ENCODE data around the gene USP33.
"Not testable (repeated sequence)": the region's sequence is repeated elsewhere in the genome, so short reads cannot be mapped to it uniquely, and the experiment has no call there.

The USP33 gene

DNA sequence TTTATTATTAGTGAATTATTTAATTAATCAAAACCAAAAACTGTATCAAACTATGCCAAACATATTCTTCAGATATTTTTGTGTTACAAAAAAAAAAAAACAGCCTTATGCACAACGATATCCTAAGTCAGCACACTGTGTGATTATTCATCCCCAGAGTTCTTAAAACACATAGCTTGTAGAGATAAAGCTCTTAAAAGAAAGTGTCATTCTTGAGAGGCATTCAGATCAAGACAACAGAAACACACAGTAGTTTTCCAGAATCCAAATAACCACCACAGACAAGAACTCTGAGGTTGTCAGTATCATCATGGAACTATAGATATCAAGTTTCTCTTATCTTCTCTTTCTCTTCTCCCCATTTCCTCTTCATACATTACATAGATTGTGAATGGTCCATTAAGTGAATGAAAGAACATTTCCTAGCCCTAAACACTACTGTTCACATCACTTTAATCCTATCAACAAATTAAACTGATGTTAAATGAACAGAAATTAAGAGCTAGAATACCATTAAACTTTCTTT, 90.7 kb downstream of the USP33 start:
- Histone ChIP-seq H3K4me1 (ENCODE audit: insufficient read depth, low read length) (peaks cover 20% of the 10 kb centered on the region), H3K36me3 (ENCODE audit: insufficient read depth, low read length) (no peaks in the 10 kb centered on the region), H3K27me3 (ENCODE audit: control insufficient read depth in 1 of 2, insufficient read depth in 2 of 2, low read length in 2 of 2) (no peaks in the 10 kb centered on the region), H3K4me3 (ENCODE audit: low read depth in 1 of 2, low read length in 2 of 2) (no peak overlapping the region), H3K9me3 (ENCODE audit: low read length) (no peaks in the 10 kb centered on the region), H3K27ac (ENCODE audit: low read depth, low read length) (no peak overlapping the region), H3K9ac (ENCODE audit: low read length) (no peak overlapping the region)

DNA sequence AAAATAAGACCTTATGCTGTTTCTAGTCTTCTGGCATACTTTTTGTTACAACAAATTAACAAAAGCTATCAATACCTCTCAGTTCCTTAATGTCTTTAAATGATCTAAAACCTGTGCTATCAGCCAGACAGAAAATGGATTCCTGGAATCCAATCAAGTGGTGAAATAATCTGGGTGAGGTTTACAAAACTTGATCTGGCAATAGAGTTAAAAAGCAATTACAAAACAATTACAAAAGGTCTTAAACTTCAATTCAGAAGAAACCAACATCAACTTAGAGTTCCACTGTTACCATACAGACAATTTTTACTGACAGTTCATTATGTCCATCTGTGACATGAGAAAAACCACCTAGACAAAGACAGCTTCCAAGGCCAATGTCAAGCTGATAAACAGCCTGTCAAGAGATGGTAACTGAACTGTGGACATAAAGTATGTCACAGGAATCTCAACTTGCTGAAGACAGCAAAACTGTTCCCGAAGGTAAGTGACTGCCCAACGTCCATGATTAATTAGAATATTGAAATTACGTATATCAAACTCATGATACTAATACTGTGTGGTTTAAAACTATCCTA, 94.6 kb downstream of the USP33 start:
- Histone ChIP-seq H3K4me1 (ENCODE audit: insufficient read depth, low read length) (peaks cover 11% of the 10 kb centered on the region), H3K4me3 (ENCODE audit: low read depth in 1 of 2, low read length in 2 of 2) (no peak overlapping the region), H3K9me3 (ENCODE audit: low read length) (no peaks in the 10 kb centered on the region), H3K27ac (ENCODE audit: low read depth, low read length) (no peak overlapping the region), H3K36me3 (ENCODE audit: insufficient read depth, low read length) (no peaks in the 10 kb centered on the region), H3K27me3 (ENCODE audit: control insufficient read depth in 1 of 2, insufficient read depth in 2 of 2, low read length in 2 of 2) (no peaks in the 10 kb centered on the region), H3K9ac (ENCODE audit: low read length) (no peak overlapping the region)

DNA sequence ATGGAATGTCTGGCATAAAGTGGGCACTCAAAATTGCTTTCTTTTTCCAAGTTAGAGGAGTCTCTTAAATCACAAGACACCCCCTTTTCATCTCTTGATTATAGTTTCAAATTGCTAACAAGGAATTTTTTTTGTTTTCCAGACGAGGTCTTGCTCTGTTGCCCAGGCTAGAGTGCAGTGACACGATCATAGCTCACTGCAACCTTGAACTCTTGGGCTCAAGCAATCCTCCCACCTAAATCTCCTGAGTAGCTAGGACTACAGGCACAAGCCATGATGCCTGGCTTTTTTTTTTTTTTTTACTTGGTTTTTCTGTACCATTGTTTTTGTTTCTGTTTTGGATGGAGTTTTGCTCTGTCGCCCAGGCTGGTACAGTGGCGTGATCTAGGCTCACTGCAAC, 98.0 kb downstream of the USP33 start:
- no peaks in the 10 kb centered on the region for H3K36me3 ChIP-seq (ENCODE audit: insufficient read depth, low read length)
- H3K9me3 ChIP-seq (ENCODE audit: low read length): no peaks in the 10 kb centered on the region
- no peak overlapping the region for H3K9ac ChIP-seq (ENCODE audit: low read length)
- H3K4me1 ChIP-seq (ENCODE audit: insufficient read depth, low read length): peaks cover 6% of the 10 kb centered on the region
- no peak overlapping the region for H3K4me3 ChIP-seq (ENCODE audit: low read depth in 1 of 2, low read length in 2 of 2)
- H3K27me3 ChIP-seq (ENCODE audit: control insufficient read depth in 1 of 2, insufficient read depth in 2 of 2, low read length in 2 of 2): no peaks in the 10 kb centered on the region
- no peak overlapping the region for H3K27ac ChIP-seq (ENCODE audit: low read depth, low read length)

DNA sequence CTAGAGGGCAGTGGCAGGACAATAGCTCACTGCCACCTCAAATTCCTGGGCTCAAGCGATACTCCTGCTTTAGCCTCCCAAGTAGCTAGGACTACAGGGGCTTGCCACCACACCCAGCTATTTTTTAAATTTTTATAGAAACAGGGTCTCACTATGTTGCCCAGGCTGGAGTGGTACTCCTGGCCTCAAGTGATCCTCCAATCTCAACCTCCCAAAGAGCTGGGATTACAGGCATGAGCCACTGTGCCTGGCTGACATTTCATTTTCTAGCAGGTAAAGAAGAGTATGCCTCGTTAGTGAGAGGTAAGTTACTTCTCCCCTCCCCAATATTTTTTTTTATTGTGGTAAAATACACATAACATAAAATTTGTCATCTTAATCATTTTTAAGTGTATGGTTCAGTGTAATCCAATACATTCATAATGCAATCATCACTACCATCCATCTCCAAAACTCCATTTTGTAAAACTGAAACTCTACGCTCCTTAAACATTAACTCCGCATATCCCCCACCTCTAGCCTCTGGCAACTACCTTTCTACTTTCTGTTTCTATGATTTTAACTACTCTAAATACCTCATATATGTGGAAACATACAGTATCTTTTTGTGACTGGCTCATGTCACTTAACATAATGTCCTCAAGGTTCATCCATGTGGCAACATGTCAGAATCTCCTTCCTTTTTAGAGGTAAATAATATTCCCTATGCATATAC, 99.6 kb downstream of the USP33 start:
- Histone ChIP-seq H3K4me3 (ENCODE audit: low read depth in 1 of 2, low read length in 2 of 2) (no peak overlapping the region), H3K27me3 (ENCODE audit: control insufficient read depth in 1 of 2, insufficient read depth in 2 of 2, low read length in 2 of 2) (no peaks in the 10 kb centered on the region), H3K27ac (ENCODE audit: low read depth, low read length) (no peak overlapping the region), H3K9ac (ENCODE audit: low read length) (no peak overlapping the region), H3K9me3 (ENCODE audit: low read length) (no peaks in the 10 kb centered on the region), H3K36me3 (ENCODE audit: insufficient read depth, low read length) (no peaks in the 10 kb centered on the region), H3K4me1 (ENCODE audit: insufficient read depth, low read length) (peaks cover 5% of the 10 kb centered on the region)

DNA sequence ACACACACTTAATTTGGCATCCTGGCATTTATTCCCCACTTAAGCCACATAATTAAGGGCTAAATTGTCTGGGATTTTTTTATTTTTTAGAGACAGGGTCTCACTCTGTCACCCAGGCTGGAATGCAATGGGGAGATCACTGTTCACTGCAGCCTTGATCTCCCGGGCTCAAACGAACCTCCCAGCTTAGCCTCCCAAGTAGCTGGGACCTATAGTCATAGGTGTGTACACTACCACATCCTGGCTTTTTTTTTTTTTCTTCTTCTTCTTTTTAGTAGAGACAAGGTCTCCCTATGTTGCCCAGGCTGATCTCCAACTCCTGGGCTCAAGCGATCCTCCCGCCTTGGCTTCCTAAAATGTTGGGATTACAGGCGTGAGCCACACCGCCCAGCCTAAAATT, 101.4 kb downstream of the USP33 start:
- no peaks in the 10 kb centered on the region for H3K27me3 ChIP-seq (ENCODE audit: control insufficient read depth in 1 of 2, insufficient read depth in 2 of 2, low read length in 2 of 2)
- no peak overlapping the region for H3K4me3 ChIP-seq (ENCODE audit: low read depth in 1 of 2, low read length in 2 of 2)
- no peaks in the 10 kb centered on the region for H3K36me3 ChIP-seq (ENCODE audit: insufficient read depth, low read length)
- H3K4me1 ChIP-seq (ENCODE audit: insufficient read depth, low read length): peaks cover 5% of the 10 kb centered on the region
- H3K27ac ChIP-seq (ENCODE audit: low read depth, low read length): no peak overlapping the region
- H3K9me3 ChIP-seq (ENCODE audit: low read length): no peaks in the 10 kb centered on the region
- H3K9ac ChIP-seq (ENCODE audit: low read length): no peak overlapping the region

DNA sequence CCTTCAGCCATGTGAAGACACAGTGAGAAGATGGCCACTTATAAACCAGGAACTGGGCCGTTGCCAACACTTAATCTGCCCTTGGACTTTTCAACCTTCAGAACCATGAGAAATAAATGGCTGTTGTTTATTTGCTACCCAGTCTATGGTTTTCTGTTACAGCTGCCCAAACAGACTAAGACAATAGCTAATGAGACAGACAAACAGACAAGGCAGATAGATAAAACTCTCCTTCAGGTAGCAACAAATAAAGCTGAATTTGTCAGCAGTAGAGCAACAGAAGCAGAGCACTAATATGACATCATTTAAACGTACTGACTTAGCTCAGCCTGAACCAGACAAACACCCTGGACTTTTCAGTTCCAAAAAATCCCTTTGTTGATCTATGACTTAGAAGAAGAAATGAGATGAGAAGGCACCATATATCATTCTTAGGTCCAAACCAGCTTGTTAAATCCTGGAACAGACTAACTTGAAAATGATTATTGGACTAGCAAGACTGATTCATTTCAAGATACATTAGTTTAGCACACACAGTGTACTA, 104.1 kb downstream of the USP33 start:
- no peak overlapping the region for H3K27ac ChIP-seq (ENCODE audit: low read depth, low read length)
- H3K27me3 ChIP-seq (ENCODE audit: control insufficient read depth in 1 of 2, insufficient read depth in 2 of 2, low read length in 2 of 2): no peaks in the 10 kb centered on the region
- no peak overlapping the region for H3K4me3 ChIP-seq (ENCODE audit: low read depth in 1 of 2, low read length in 2 of 2)
- no peaks in the 10 kb centered on the region for H3K4me1 ChIP-seq (ENCODE audit: insufficient read depth, low read length)
- H3K36me3 ChIP-seq (ENCODE audit: insufficient read depth, low read length): no peaks in the 10 kb centered on the region
- no peaks in the 10 kb centered on the region for H3K9me3 ChIP-seq (ENCODE audit: low read length)
- H3K9ac ChIP-seq (ENCODE audit: low read length): no peak overlapping the region

DNA sequence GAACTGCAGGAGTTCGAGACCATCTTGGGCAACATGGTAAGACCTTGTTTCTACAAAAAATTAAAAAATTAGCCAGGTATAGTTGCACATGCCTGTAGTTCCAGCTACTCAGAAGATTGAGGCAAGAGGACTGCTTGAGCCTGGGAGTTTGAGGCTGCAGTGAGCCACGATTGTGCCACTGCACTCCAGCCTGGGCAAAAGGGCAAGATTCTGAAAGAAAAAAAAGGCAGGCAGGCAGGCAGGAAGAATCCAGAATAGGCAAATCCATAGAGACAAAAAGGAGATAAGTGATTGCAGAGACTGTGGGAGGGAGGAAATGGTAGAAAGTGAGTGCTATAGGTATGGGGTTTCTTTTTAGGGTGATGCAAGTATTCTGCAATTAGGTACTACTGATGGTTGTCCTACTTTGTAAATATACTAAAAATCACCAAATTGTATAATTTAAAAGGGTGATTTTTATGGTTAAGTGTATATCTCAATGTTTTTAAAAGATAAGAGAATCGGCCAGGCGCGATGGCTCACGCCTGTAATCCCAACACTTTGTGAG, 106.6 kb downstream of the USP33 start:
- no peaks in the 10 kb centered on the region for H3K9me3 ChIP-seq (ENCODE audit: low read length)
- no peaks in the 10 kb centered on the region for H3K4me1 ChIP-seq (ENCODE audit: insufficient read depth, low read length)
- H3K4me3 ChIP-seq (ENCODE audit: low read depth in 1 of 2, low read length in 2 of 2): no peak overlapping the region
- H3K27me3 ChIP-seq (ENCODE audit: control insufficient read depth in 1 of 2, insufficient read depth in 2 of 2, low read length in 2 of 2): no peaks in the 10 kb centered on the region
- no peak overlapping the region for H3K27ac ChIP-seq (ENCODE audit: low read depth, low read length)
- no peak overlapping the region for H3K9ac ChIP-seq (ENCODE audit: low read length)
- no peaks in the 10 kb centered on the region for H3K36me3 ChIP-seq (ENCODE audit: insufficient read depth, low read length)

DNA sequence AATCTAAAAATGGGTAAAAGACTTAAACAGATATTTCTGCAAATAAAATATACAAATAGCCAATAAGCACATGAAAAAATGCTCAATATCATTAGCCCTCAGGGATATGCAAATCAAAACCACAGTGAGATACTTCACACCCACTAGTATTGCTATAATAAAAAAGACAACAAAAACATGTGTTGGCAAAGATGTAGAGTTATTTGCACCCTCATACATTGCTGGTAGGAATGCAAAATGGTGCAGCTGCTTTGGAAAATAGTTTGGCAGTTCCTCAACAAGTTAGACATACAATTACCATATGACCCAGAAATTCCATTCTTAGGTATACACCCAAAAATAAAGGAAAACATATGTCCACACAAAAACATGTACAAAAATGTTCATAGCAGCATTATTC, 107.4 kb downstream of the USP33 start:
- Histone ChIP-seq H3K27me3 (ENCODE audit: control insufficient read depth in 1 of 2, insufficient read depth in 2 of 2, low read length in 2 of 2) (no peaks in the 10 kb centered on the region), H3K27ac (ENCODE audit: low read depth, low read length) (no peak overlapping the region), H3K9me3 (ENCODE audit: low read length) (no peaks in the 10 kb centered on the region), H3K9ac (ENCODE audit: low read length) (no peak overlapping the region), H3K4me1 (ENCODE audit: insufficient read depth, low read length) (no peaks in the 10 kb centered on the region), H3K36me3 (ENCODE audit: insufficient read depth, low read length) (no peaks in the 10 kb centered on the region), H3K4me3 (ENCODE audit: low read depth in 1 of 2, low read length in 2 of 2) (no peak overlapping the region)

DNA sequence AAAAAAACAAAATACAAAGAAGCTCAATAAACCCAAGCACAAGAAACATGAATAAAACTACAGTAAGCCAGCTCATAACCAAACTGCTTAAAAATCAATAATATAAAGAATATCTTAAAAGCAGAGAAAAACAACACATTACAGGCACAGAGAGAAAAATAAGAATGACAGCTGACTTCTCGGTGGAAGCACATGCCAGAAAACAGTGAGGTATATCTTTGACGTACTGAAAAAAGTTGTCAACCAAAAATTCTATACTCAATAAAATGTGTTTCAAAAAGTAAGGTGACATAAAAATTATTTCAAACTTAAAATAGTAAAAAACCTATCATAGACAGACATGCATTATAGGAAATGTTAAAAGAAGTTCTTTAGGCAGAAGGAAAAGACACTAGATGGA, 110.5 kb downstream of the USP33 start:
- Histone ChIP-seq H3K27ac (ENCODE audit: low read depth, low read length) (no peak overlapping the region), H3K4me3 (ENCODE audit: low read depth in 1 of 2, low read length in 2 of 2) (no peak overlapping the region), H3K9me3 (ENCODE audit: low read length) (no peaks in the 10 kb centered on the region), H3K36me3 (ENCODE audit: insufficient read depth, low read length) (peaks cover 10% of the 10 kb centered on the region), H3K9ac (ENCODE audit: low read length) (no peak overlapping the region), H3K4me1 (ENCODE audit: insufficient read depth, low read length) (no peaks in the 10 kb centered on the region), H3K27me3 (ENCODE audit: control insufficient read depth in 1 of 2, insufficient read depth in 2 of 2, low read length in 2 of 2) (no peaks in the 10 kb centered on the region)

DNA sequence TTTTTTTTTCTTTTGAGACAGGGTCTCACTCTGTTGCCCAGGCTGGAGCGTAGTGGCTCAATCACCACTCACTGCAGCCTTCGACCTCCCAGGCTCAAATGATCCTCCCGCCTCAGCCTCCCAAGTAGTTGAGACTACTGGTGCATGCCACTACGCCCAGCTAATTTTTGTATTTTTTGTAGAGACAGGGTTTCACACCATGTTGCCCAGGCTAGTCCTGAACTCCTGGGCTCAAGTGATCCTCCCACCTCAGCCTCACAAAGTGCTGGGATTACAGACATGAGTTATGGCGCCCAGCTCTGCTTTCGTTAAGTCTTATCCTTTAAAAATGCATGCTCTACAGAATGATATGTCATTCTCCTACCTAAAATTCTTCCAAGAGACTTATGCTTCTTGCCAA, 113.4 kb downstream of the USP33 start:
- H3K36me3 ChIP-seq (ENCODE audit: insufficient read depth, low read length): peaks cover 11% of the 10 kb centered on the region
- not testable (repeated sequence) for H3K4me1 ChIP-seq (ENCODE audit: insufficient read depth, low read length); H3K4me3 ChIP-seq (ENCODE audit: low read depth in 1 of 2, low read length in 2 of 2); H3K9ac ChIP-seq (ENCODE audit: low read length); H3K27ac ChIP-seq (ENCODE audit: low read depth, low read length); H3K9me3 ChIP-seq (ENCODE audit: low read length); H3K27me3 ChIP-seq (ENCODE audit: control insufficient read depth in 1 of 2, insufficient read depth in 2 of 2, low read length in 2 of 2)

Measured in muscle layer of colon (tissue), 2 donors.